Naive B cell (primary cell): Measurements from ENCODE around the gene DNAJC8. TPM values are rescaled to one million over a fixed set of nuclear protein-coding genes. Genes with fewer than 3 reads are reported as not detected.

ENCODE experiments used
- ATAC-seq, 2 donors: fragments of 150-1000 bp; cut with Tn5 transposase; 2 replicates each; pipeline ENCODE4 v1.10.0; 2021; ENCODE audit warnings: low read depth in 2 of 2, mild to moderate bottlenecking in 2 of 2, moderate library complexity in 2 of 2
- DNase-seq: peaks from one replicate; pipeline ENCODE4 v3.0.0; 2022
- H3K27ac Mint-ChIP-seq, 6 donors: one replicate each; pipeline ENCODE4 v1.8.0; 2020 to 2022; ENCODE audit warnings: mild to moderate bottlenecking in 6 of 6, mixed read lengths in 6 of 6, moderate library complexity in 5 of 6, inconsistent platforms in 2 of 6
- H3K27me3 Mint-ChIP-seq, 3 donors: one replicate each; pipeline ENCODE4 v1.8.0; 2021 to 2022; ENCODE audit warnings: mixed read lengths in 3 of 3, mild to moderate bottlenecking in 1 of 3
- H3K36me3 Mint-ChIP-seq, 2 donors: one replicate each; pipeline ENCODE4 v1.8.0; 2020 to 2022; ENCODE audit warnings: mixed read lengths in 2 of 2, inconsistent platforms in 1 of 2, mild to moderate bottlenecking in 1 of 2
- H3K4me1 Mint-ChIP-seq, 3 donors: one replicate each; pipeline ENCODE4 v1.8.0; 2020 to 2022; ENCODE audit warnings: mixed read lengths in 3 of 3, inconsistent platforms in 1 of 3, mild to moderate bottlenecking in 1 of 3, moderate library complexity in 1 of 3
- H3K4me3 Mint-ChIP-seq, 8 donors: one replicate each; pipeline ENCODE4 v1.8.0; 2020 to 2022; ENCODE audit warnings: mild to moderate bottlenecking in 8 of 8, mixed read lengths in 8 of 8, moderate library complexity in 8 of 8, inconsistent platforms in 2 of 8
- H3K9me3 Mint-ChIP-seq, 7 donors: one replicate each; pipeline ENCODE4 v1.8.0; 2020 to 2022; ENCODE audit warnings: mixed read lengths in 7 of 7, mild to moderate bottlenecking in 5 of 7, inconsistent platforms in 2 of 7, moderate library complexity in 1 of 7
- polyA plus RNA-seq, 6 donors: library from polyadenylated mRNA; unstranded; fragments of 300-500 nt; fragmentation: Illumina TruSeq; gene quantifications; one replicate each; pipeline ENCODE4 v1.2.3, GENCODE V29; 2021; ENCODE audit warnings: low read depth in 6 of 6

Gene DNAJC8
- polyA plus RNA-seq, 6 donors from 2014 or later = 145 to 193 (median 151) TPM

DNA sequence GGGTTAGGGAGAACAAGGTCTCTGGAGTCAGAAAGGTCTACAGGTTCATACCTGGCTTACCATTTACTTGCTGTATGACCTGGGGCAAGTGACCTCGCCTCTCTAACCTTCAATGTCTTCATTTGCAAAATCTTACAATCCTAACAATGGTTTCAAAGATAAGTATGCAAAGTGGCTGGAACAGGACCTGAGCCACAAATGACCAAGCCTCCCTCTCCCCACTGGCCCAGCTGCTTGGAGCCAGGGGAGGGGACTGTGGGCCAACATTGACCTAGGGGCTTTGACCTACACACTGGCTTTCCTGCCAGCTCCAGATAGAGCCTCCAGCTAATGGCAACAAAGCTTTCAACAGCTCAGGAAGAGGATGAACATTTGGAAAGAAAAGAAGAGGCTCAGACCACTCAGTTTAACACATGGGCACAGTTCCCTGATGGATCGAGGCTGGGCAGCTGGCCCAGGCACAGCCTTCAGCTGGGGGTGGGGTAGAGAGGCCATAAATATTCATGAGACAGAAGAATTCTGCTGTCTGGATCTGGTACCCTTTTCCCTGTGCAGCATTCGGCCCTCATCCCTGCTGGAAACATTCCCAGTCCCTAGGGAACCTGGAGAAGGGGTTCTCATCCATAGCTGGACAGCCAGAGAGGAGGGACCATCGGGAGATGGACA lies 69.2 kb downstream of the DNAJC8 start:
- Mint-ChIP-seq H3K4me1 (peaks cover 10 to 25% (median 21%) of the 10 kb centered on the region in 3 donors), H3K9me3 (no peaks in the 10 kb centered on the region), H3K27ac (no peak overlapping the region), H3K4me3 (no peak overlapping the region), H3K36me3 (peaks cover 6 to 9% of the 10 kb centered on the region in 2 donors), H3K27me3 (no peaks in the 10 kb centered on the region)
- DNase-seq (no peak), ATAC-seq (no peak)

DNA sequence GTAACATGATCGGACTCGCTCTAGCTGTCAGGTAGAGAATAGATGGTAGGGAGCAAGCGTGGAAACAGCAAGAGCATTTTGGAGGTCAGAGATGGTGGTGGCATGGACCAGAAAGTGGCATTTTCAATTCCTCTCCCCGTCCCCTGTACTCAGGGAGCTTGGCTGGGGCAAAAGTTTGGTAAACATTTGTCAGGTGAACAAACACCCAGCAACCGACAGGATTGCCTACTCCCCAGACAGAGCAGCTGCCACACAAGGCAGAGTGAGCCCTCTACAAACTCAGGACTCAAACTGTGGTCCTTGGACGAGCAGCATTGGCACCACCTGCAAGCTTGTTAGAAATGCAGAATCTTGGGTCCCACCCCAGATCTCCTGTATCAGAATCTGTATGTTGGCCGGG lies 70.7 kb downstream of the DNAJC8 start:
- H3K4me1 Mint-ChIP-seq = peaks cover 5 to 23% (median 19%) of the 10 kb centered on the region in 3 donors
- H3K36me3 Mint-ChIP-seq = peaks cover 6 to 10% of the 10 kb centered on the region in 2 donors
- no peak overlapping the region for H3K4me3 Mint-ChIP-seq
- ATAC-seq (no peak), DNase-seq (no peak)
- no peaks in the 10 kb centered on the region for H3K9me3 Mint-ChIP-seq
- no peak overlapping the region for H3K27ac Mint-ChIP-seq
- H3K27me3 Mint-ChIP-seq = no peaks in the 10 kb centered on the region

DNA sequence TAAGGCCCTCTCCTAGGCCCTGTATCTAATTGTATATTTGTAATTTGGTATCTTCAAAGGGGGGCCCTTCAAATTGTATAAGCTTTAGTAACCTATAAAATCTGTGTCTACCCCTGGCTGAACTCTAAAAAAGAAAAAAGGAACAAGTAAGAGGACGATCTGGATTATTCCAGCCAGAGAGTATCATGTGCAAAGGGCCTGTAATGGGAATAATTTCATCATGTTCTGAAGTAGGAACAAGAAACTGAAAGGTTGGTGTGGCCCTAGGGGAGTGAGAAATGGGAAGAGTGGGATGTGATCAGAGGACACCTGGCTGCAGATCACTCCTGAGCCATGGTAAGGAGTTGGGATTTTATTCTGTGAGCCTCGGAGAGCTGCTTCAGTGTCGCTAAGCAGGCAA lies 71.1 kb downstream of the DNAJC8 start:
- H3K4me1 Mint-ChIP-seq = peaks cover 5 to 23% (median 19%) of the 10 kb centered on the region in 3 donors
- H3K27me3 Mint-ChIP-seq = no peaks in the 10 kb centered on the region
- no peak overlapping the region for H3K27ac Mint-ChIP-seq
- H3K4me3 Mint-ChIP-seq = no peak overlapping the region
- ATAC-seq (no peak), DNase-seq (no peak)
- no peaks in the 10 kb centered on the region for H3K9me3 Mint-ChIP-seq
- peaks cover 6 to 10% of the 10 kb centered on the region in 2 donors for H3K36me3 Mint-ChIP-seq

DNA sequence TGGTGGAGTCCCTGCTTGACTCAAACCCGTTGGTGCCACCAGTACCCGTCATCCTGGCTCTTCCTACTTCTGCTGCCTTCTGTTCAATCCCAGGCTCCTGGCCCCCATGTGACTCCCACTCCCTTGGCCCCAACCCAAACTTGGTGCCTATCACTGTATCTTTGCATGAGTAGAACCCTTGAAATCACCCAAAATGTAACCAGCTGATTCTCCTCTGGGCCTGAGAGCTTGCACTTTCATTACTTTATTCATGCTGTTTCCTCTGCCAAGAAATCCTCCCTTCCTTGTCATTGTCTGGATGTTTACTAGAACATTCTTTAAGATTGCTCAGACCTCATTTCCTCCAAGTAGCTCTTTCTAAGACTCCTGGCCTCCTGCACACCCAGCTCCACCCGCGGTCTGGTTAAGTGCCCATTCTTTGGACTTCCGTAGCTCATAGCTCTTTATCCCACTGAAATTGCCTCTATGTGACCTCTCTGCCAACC lies 72.0 kb downstream of the DNAJC8 start:
- ATAC-seq (no peak), DNase-seq (no peak)
- Mint-ChIP-seq H3K4me1 (peaks cover 5 to 23% (median 19%) of the 10 kb centered on the region in 3 donors), H3K27me3 (no peaks in the 10 kb centered on the region), H3K36me3 (peaks cover 6 to 10% of the 10 kb centered on the region in 2 donors), H3K27ac (peak overlapping the region in 1 of 6 donors; percentile 82), H3K4me3 (no peak overlapping the region), H3K9me3 (no peaks in the 10 kb centered on the region)

DNA sequence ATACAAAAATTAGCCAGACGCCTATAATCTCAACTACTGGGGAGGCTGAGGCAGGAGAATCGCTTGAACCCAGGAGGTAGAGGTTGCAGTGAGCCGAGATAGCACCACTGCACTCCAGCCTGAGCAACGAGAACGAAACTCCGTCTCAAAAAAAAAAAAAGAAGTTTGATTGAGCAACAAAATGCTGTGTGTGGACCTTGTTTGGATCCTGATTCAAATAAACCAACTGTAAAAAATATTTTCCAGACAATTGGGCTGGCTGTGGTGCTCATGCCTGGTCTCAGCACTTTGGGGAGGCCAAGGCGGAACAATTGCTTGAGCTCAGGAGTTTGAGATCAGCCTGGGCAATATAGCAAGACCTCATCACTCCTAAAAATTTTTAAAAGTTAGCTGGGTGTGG lies 73.1 kb downstream of the DNAJC8 start:
- H3K9me3 Mint-ChIP-seq = no peaks in the 10 kb centered on the region
- H3K27me3 Mint-ChIP-seq = no peaks in the 10 kb centered on the region
- H3K36me3 Mint-ChIP-seq = peaks cover 6 to 10% of the 10 kb centered on the region in 2 donors
- peaks cover 10 to 23% (median 19%) of the 10 kb centered on the region in 3 donors for H3K4me1 Mint-ChIP-seq
- no peak overlapping the region for H3K27ac Mint-ChIP-seq
- DNase-seq = no peak
- no peak for ATAC-seq
- no peak overlapping the region for H3K4me3 Mint-ChIP-seq

DNA sequence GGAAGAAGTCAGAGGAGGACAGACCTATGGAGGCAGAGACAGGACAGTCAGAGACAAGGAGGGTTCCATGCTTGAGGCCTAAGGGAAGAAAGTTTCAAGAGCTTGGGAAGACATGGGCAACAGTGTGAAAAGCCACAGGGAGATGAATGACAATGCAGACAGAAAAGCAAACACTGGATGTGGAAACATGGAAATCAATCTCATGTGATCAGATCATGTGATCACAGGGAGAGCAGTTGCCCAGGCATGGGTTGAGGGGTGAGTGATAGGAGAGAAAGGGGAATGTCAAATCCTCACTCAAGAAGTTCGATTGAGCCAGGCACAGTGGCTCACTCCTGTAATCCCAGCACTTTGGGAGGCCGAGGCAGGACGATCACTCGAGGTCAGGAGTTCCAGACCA lies 73.6 kb downstream of the DNAJC8 start:
- no peaks in the 10 kb centered on the region for H3K9me3 Mint-ChIP-seq
- DNase-seq (no peak), ATAC-seq (no peak)
- H3K27ac Mint-ChIP-seq = peak overlapping the region in 2 of 6 donors; percentile 64 to 90
- no peaks in the 10 kb centered on the region for H3K27me3 Mint-ChIP-seq
- peaks cover 6 to 10% of the 10 kb centered on the region in 2 donors for H3K36me3 Mint-ChIP-seq
- H3K4me1 Mint-ChIP-seq = peaks cover 10 to 23% (median 19%) of the 10 kb centered on the region in 3 donors
- no peak overlapping the region for H3K4me3 Mint-ChIP-seq

DNA sequence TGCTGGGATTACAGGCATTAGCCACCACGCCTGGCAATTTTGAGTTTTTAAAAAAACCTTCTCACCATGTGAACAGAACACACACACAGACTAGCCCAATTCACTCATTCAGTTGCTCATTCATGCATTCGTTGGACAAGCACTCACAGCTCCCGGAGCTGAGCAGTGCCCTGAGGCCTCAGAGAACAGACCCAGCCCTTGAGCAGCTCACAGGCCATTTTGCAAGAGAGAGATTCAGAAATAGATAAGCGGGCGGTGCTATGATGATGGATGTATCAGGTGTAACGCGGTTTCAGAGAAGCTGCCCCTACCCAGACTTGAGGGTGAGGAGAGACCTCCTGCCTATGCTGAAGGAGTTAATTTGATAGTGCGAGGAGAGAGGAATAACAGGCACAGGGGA lies 74.9 kb downstream of the DNAJC8 start:
- Mint-ChIP-seq H3K4me1 (peaks cover 7 to 23% (median 16%) of the 10 kb centered on the region in 3 donors), H3K4me3 (no peak overlapping the region), H3K36me3 (peaks cover 6 to 10% of the 10 kb centered on the region in 2 donors), H3K27me3 (no peaks in the 10 kb centered on the region), H3K9me3 (no peaks in the 10 kb centered on the region), H3K27ac (peak overlapping the region in 4 of 6 donors; percentile 21 to 91 (median 70))
- DNase-seq (no peak), ATAC-seq (no peak)

DNA sequence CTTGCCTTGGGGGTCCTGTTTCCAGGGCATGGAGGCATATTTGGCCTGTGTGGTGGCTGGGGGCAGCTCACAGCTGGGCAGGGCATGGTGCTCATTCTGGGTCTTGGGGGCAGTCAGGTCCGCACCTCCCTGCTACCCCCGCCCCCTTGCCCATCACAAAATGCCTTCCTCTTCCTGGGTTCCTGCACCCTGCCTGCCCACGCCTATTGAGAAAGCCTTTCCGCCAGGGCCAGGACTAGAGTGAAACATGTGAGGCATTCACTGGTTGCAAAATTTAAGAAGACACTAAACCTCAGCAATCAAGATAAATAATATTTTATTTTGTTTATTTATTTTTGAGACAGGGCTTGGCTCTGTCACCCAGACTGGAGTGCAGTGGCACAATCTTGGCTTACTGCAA lies 76.0 kb downstream of the DNAJC8 start:
- Mint-ChIP-seq H3K27me3 (no peaks in the 10 kb centered on the region), H3K4me3 (no peak overlapping the region), H3K4me1 (peaks cover 8 to 21% (median 17%) of the 10 kb centered on the region in 3 donors), H3K27ac (peak overlapping the region in 1 of 6 donors; percentile 39), H3K36me3 (peaks cover 6 to 10% of the 10 kb centered on the region in 2 donors), H3K9me3 (no peaks in the 10 kb centered on the region)
- ATAC-seq (no peak), DNase-seq (no peak)

DNA sequence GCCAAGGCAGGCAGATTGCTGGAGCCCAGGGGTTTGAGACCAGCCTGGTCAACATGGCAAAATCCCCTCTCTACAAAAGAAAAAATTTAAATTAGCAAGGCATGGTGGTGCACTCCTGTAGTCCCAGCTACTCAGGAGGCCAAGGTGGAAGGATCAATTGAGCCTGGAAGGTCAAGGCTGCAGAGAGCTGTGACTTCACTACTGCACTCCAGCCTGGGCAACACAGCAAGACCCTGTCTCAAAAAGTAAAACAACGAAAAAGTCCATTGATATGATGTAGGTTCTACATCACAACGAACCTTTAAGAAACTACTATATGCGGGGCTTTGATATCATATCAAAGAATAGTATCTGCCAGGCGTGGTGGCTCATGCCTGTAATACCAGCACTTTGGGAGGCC lies 77.2 kb downstream of the DNAJC8 start:
- H3K9me3 Mint-ChIP-seq = no peaks in the 10 kb centered on the region
- no peaks in the 10 kb centered on the region for H3K27me3 Mint-ChIP-seq
- DNase-seq = no peak
- H3K4me1 Mint-ChIP-seq = peaks cover 13 to 19% (median 19%) of the 10 kb centered on the region in 3 donors
- peak overlapping the region in 1 of 6 donors; percentile 78 for H3K27ac Mint-ChIP-seq
- no peak for ATAC-seq
- H3K36me3 Mint-ChIP-seq = peaks cover 0 to 12% of the 10 kb centered on the region in 2 donors
- H3K4me3 Mint-ChIP-seq = no peak overlapping the region

DNA sequence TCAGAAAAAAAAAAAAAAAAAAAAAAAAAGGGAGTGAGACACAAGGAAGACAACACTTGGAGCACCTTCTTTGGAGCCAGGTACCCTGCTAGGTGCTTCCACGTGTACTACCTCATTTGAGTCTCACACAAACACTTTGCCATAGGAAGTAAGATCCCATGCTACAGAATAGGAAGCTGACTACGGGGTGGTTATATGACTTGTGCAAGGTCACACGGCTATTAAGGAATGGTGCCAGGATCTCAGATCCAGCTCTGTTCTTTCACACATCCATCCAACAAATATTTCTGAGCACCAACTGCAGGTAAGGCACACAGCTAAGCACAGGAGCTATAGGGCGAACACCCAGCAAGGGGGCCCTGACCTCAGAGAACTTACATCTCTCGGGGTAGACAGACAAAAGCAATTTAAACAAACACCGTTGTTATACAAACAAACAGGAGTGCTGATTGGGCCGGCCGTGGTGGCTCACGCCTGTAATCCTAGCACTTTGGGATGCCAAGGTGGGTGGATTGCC lies 78.7 kb downstream of the DNAJC8 start:
- DNase-seq (no peak), ATAC-seq (no peak)
- peaks cover 9 to 23% (median 19%) of the 10 kb centered on the region in 3 donors for H3K4me1 Mint-ChIP-seq
- peaks cover 8 to 20% of the 10 kb centered on the region in 2 donors for H3K36me3 Mint-ChIP-seq
- no peak overlapping the region for H3K4me3 Mint-ChIP-seq
- peaks cover 0 to 5% (median 0%) of the 10 kb centered on the region in 7 donors for H3K9me3 Mint-ChIP-seq
- no peaks in the 10 kb centered on the region for H3K27me3 Mint-ChIP-seq
- H3K27ac Mint-ChIP-seq = peak overlapping the region in 1 of 6 donors; percentile 61

Other genes with a start within 250 kb of the DNAJC8 start
- 10 to 100 TPM in 2 of 6 donors, 1 to 10 TPM in 4; 5.2 to 26.3 (median 7.6) TPM for gene EYA3, start 144.4 kb downstream of the DNAJC8 start, polyA plus RNA-seq
- 1 to 10 TPM; 2.2 to 6.9 (median 5.1) TPM for gene PTAFR, start 56.3 kb downstream of the DNAJC8 start, polyA plus RNA-seq
- gene ATP5IF1, start 3.1 kb upstream of the DNAJC8 start, polyA plus RNA-seq = 100 to 1,000 TPM; 369 to 762 (median 520) TPM
- gene SESN2, start 26.5 kb upstream of the DNAJC8 start, polyA plus RNA-seq = 1 to 10 TPM; 1.6 to 4.5 (median 3.2) TPM
- gene MED18, start 96.0 kb upstream of the DNAJC8 start, polyA plus RNA-seq = 10 to 100 TPM in 1 of 6 donors, 1 to 10 TPM in 4, not detected in 1; 4.5 to 16.6 (median 6.7) TPM
- 10 to 100 TPM in 1 of 6 donors, 1 to 10 TPM in 4, not detected in 1; 6.9 to 23.0 (median 9.5) TPM for gene PHACTR4, start 136.7 kb upstream of the DNAJC8 start, polyA plus RNA-seq